HG03469 (cell line): Measurements from ENCODE around the gene PACS1.
A peak's percentile ranks its signal among the peaks of the same experiment; 100 is the strongest.
"Not testable (repeated sequence)": the region's sequence is repeated elsewhere in the genome, so short reads cannot be mapped to it uniquely, and the experiment has no call there.

Experiments
- ATAC-seq: cut with Tn5 transposase; IDR thresholded peaks from one replicate; pipeline ENCODE4 v1.9.1; 2021; ENCODE audit warnings: mild to moderate bottlenecking, moderate library complexity, moderate number of reproducible peaks; ENCODE audit not compliant: unreplicated experiment

Gene PACS1

GRCh38 chr11:66267379-66268243 is 197.5 kb downstream of the PACS1 start:
- ATAC-seq, result peak; percentile 28

DNA sequence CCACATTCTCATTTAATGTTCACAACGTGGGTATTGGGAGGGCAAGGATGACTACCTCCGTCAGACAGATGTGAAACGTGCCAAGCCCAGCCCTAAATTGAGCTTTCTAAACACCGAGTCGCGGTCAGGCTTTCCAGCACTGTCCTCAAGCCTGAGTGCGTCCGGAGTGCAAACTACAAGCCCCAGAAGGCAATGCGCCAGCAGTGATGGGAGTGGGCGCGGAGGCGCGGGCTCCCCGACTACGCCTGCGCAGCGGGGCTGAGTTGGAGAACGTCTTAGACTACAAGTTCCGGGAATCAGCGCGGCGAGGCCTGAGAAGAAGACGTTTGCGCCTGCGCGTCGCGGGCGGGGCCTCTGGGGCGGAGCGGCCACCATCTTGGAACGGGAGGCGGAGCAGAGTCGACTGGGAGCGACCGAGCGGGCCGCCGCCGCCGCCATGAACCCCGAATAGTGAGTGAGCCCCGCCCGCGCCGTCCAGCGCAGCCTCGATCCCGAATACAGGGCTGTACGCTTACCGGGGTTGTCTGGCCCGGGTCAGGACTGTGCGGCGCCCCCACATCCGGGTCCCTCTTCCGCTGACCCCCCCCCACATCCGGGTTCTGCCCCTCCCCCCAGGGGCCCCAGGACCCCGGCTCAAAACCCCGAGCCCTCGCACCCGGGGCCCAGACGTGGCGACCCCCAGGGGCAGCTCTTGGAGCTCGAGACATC is 198.3 kb downstream of the PACS1 start, which contains the start of gene RAB1B:
Gene RAB1B, plus strand, starts transcription at position 396 of the 708 bp plus-strand sequence. Its CDS starts 41 bp downstream, at position 437.
- ATAC-seq, result peak; percentile 66

DNA sequence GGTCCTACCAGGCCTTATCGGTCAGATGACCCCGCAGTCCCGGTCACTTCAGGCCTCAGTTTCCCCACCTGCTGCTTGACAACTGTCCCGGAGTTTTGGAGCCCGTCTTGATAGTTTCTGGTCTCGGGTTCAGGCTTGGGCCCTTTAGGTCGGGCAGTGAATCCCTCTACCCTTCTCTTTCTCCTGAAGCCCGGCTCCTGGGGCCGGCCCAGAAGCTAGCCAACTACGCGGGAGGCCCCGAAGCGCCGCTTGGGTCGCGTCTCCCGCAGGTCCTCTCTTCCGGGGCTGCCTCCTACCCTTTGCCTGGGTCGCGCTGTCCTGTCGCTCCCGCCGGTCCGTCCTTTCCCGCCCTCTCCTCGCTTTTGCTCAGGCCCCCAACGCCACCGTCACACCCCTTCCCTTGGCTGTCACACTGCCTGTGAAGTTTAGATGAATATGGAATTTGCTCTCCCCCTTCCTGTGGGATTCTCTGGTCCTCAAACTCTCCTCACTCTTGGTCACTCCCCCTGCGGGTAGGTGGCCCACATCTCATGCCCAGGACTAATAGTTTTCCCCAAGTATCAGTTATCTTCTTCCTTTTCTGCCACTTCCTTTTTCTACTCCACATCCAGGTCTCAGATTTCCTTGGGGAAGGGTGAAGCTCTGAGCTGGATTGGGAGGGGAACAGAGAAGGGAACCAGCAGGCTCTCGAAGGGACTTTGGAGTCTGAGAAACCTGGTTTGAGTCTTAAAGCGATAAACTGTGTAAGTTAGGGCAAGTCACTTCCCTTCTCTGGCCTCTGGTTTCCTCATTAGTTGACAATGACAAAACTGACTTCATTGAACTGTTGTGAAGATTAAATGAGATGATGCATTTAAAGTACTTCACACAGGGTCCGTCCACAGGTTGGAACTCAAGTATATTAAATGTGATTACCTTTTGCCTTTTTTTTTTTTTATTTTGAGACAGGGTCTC is 199.2 kb downstream of the PACS1 start:
- no peak for ATAC-seq

DNA sequence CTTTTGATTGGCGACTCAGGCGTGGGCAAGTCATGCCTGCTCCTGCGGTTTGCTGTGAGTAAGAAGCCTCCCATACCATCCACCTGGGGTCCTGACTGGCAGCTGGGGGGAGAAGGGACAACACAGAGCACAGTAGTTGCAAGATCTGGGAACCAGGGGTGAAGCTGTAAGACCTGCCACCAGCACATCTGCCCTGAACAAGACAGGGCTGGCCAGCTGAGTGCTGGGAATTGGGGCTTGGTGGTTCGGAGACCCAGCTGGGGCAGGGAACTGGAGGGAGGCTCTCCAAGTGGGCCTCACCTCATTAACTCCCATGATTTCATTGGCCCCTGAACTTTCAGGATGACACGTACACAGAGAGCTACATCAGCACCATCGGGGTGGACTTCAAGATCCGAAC is 201.7 kb downstream of the PACS1 start:
- no peak for ATAC-seq

- no peak for ATAC-seq
These were observed 202.5 kb downstream of the PACS1 start for GRCh38 chr11:66272596-66272995.

GRCh38 chr11:66274219-66274618 is 204.1 kb downstream of the PACS1 start:
- ATAC-seq, result no peak

DNA sequence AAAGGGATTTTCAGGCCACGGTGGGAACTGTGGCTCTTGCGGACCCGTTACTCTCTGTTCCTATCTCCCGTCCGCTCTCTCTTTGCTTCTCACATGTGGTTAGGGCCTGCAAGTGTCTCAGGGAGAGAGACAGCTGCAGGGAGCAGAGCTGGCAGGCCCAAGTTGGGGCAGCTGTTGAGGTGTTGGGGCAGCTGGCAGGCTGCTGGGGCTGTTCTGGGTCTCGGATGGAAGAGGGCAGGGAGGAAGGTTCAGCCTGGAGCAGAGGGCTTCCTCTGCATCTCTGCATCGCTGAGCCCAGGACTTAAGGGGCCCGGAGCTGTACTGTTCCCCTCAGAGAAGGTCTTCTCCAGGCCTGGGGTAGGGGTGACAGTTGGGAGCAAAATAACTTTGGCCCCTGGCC is 205.3 kb downstream of the PACS1 start:
- ATAC-seq, result no peak

- no peak for ATAC-seq
These were observed 206.0 kb downstream of the PACS1 start for GRCh38 chr11:66275984-66276612.

GRCh38 chr11:66276619-66277018 is 206.5 kb downstream of the PACS1 start:
- not testable (repeated sequence) for ATAC-seq

DNA sequence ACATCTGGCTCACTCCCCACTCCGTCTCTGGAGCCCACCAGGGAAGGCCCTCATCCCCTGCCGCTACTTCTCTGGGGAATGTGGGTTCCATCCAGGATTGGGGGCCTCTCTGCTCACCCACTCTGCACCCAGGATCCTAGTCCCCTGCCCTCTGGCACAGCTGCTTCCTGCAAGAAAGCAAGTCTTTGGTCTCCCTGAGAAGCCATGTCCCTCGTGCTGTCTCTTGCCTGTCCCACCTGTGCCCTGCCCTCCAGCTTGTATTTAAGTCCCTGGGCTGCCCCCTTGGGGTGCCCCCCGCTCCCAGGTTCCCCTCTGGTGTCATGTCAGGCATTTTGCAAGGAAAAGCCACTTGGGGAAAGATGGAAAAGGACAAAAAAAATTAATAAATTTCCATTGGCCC is 207.0 kb downstream of the PACS1 start:
- ATAC-seq, result not testable (repeated sequence)

DNA sequence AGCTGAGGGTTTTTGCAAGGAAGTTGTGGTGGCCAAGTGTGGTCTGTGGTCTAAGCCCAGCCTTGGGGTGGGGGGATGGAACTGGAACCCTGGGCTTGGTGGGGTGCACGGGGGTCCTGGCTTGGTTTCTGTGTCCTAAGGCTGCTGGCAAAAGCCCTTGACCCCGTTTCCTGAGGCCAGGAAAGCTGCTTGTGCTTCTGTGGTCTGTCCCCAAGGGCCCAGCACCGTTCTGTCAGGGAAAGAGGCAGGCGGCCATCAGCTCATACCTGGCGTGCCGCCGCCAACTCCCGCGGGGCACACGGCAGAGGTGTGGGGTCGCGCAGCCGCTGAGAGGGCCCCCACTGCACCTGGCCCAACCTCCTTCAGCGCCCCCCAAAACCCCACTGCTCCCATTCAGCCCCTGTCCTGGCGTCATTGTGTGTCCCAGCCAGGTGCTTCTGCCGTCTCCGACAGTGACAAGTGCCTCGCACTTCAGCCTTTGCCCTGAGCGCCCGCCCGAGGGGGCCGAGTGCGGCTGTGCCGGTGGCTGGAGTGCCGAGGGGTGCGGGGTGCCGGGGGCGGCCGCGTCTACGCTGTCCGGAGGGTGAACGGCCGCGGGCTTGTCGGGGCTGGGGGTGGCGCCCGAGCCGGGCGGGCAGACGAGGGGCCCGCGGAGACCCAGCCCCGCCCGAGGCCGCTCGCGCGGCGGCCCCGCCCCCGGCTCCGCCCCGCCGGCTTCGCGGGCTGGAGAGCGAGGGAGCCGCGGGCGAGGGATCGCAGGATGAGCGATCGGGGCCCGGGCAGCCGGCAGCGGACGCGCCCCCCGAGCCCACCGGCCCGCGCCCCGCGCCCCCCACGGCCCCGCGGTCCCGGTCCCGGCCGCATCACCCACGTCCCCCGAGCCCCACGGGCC is 207.6 kb downstream of the PACS1 start, which contains the start of gene CNIH2:
Gene CNIH2, plus strand, starts transcription at position 705 of the 892 bp plus-strand sequence. CDS start 282 bp downstream, outside the sequence.
- no peak for ATAC-seq

GRCh38 chr11:66278363-66279091 is 208.5 kb downstream of the PACS1 start:
- no peak for ATAC-seq

- ATAC-seq, result no peak
These were observed 209.1 kb downstream of the PACS1 start for GRCh38 chr11:66279092-66279734.

- ATAC-seq, result no peak
These were observed 210.4 kb downstream of the PACS1 start for GRCh38 chr11:66280428-66280827.

GRCh38 chr11:66281001-66281400 is 210.9 kb downstream of the PACS1 start:
- no peak for ATAC-seq

GRCh38 chr11:66281776-66282467 is 211.8 kb downstream of the PACS1 start:
- no peak for ATAC-seq
